Glomerular visceral epithelial cell (primary cell): ENCODE measurements around the gene ABCA5.

Experiments used
- DNase-seq: peaks from one replicate; pipeline ENCODE4 v3.0.0-alpha.2; 2016; ENCODE audit errors: extremely low spot score

ABCA5 gene

GRCh38 chr17:69254187-69254586, 72.7 kb downstream of the ABCA5 start:
- no peak for DNase-seq

DNA sequence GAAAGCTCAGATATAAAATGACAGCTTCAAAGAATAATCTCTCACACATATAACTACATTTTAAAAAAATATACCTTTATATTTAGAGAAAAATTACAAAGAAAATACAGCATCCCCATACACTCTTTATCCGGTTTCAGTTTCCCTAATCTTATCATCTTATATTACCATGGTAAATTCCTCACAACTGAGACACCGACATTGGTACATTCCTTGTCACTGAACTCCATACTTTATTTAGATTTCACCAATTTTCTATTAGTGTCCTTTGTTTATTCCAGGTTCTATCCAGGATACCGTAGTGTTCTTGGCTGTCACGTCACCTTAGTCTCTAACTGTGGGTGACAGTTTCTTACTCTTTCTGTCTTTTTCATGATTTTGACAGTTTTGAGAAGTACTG, 76.3 kb downstream of the ABCA5 start:
- DNase-seq, result no peak

DNA sequence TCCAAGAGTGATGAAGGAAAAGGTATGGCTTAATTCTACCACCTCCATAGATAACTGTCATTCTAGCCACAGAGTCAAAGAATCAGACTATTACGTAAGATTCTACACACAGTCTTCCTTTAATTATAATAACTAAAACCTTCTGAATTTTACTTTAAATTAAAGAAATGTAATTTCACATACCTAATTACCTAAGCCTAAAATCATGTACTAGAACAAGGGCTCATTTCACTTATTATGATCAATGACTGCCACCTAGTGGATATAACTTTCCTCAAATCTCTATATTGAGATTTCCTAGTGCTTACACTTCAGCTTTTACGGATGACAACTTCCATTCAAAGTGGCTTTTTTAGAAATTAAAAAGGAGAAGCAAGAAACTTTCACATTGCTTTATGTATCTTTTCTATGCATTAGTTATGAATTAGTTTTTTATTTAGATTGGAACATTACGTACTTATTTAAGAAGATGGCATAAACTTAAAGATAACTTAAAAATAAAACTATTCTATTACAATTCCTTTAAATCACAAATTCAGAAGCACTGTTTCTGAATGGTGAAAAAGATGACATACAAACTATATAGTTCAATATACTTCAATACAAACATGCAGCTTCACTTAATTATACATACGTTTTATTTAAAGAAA, 80.1 kb downstream of the ABCA5 start:
- peak; percentile 25 for DNase-seq

DNA sequence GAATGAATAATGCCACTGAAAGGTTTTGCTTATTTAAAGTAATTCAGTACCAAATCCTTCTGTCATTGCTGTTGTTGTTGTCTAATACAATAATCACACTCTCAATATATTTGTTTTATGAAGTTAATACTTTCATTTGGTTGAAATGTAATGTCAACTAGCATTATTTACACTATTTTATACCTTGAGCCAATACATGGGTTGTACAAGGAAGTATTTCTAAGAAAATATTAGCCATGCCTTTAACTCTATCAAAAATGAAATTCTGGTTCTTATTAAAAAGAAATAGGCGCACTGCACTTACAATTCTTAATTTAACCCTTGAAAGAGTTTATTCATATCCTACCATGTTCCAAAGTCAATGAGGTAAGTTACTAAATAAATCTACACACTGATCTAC, 80.7 kb downstream of the ABCA5 start:
- no peak for DNase-seq

GRCh38 chr17:69245617-69246016, 81.3 kb downstream of the ABCA5 start:
- no peak for DNase-seq

- DNase-seq, result no peak
Observed at GRCh38 chr17:69239611-69240600, 87.0 kb downstream of the ABCA5 start.

DNA sequence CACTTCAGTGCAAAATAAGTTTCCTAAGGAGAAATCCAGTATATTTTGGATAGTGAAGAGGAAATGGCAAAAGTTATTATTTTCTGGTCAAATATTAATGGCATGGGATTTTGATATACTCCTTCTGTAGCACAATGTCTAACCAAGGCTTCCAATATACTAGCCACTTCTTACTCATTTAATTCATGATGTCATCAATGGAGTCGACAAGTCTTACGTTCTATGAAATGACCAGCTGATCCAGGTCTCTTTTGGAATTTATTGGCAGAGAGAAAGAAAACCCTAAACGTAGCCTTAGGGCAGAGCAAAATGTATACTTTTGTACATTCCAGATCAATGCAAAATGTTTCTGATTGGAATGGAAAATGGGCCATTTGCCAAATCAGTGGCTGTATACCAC, 90.0 kb downstream of the ABCA5 start:
- no peak for DNase-seq

- no peak for DNase-seq
Observed at GRCh38 chr17:69236464-69236863, 90.5 kb downstream of the ABCA5 start.

DNA sequence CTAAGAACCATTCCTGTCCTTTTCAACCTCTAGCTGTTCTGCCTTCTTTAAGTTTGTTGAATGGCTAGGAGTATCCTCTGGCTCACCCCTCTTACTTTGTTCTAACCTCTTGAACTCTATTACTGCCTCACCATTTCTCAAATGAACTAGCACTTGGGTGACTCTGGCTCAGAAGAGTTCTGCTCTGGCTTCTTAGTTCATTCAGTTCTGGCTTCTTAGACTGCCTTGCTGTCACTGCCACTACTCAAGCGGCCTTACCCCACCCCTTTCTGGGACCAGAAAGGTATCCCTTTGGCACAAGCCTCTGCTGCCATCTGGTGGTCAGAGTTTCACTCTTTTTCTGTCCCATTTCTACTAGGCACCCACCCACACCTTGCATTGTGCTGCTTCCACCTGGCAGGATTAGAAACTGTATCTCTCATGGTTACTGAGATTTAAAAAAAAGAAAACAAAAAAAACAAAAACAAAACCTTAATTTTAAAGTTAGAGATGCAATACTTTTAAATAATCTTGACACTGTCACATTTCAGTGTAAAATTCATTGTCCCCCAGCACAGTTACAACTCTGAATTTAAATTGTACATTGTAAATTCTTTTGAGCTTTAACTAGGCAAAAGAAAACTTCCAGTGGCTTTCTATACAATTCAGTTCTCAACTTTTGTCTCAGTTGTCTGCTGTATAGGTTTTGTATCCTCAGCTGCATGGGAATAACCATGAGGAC, 91.4 kb downstream of the ABCA5 start:
- DNase-seq, result peak; percentile 72

DNA sequence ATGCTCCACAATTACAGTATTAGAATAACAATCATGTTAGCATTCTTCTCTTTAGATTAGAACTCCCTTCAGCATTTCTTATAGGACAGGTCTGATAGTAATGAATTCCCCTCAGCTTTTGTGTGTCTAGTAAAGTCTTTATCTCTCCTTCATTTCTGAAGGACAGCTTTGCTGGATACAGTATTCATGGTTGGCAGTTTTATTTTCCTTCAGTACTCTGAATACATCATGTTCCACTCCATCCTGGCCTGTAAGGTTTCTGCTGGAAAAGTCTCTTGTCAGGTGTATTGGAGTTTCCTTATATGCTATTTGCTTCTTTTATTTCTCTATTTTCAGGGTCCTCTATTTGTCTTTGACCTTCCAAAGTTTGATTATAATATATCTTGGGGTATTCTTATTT, 94.3 kb downstream of the ABCA5 start:
- DNase-seq, result no peak

- no peak for DNase-seq
Observed at GRCh38 chr17:69231521-69231920, 95.4 kb downstream of the ABCA5 start.

GRCh38 chr17:69230939-69231338, 96.0 kb downstream of the ABCA5 start:
- DNase-seq, result no peak

GRCh38 chr17:69228576-69228975, 98.4 kb downstream of the ABCA5 start, which contains the start of gene ABCA10:
Gene ABCA10 (minus strand): TSS chr17:69228824. CDS start chr17:69225358, 3,466 bp downstream.
- DNase-seq, result no peak

GRCh38 chr17:69228018-69228417, 98.9 kb downstream of the ABCA5 start:
- no peak for DNase-seq

- no peak for DNase-seq
Observed at GRCh38 chr17:69227541-69227940, 99.4 kb downstream of the ABCA5 start.

DNA sequence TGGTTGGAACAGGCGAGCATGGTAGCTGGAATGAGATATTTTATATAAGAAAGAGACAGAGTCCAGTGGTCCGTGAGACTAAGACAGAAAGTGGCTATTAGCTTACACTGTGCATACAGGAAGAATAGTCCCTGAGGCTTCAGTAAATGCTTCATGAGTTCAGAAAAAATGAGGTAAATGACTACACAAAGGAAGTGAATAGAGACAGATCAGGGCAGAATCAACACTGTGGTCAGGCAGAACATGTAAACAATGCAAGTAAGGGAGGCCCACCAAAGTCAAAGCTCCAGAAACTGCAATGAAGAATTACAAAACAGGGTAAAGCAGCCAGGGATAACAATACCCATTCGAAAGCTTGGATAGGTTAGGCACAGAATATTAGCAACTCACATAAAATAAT, 103.1 kb downstream of the ABCA5 start:
- no peak for DNase-seq

DNA sequence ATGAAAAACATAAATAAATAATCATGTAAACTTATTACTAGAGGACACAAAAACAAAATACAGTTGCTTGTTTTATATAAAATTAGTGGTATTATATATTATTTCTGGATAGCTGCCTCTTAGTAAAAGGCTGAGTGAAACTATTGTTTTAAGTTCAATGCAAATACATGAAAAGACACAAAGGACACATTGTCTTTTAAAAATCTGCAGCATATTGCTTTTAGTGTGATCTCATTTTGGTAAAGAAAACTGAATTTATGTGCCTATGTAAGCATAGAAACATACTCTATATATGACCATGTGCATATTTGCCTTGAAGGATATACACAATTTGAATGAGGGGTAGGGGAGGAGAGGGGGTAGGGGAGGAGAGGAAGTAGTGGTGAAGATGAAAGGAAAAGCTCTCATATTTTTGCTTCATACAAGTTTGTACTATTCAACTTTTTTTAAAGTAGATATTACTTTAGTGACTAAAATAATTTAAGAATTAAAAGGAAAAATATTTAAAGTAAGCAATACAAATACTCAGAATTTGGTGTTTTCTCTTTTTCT, 104.2 kb downstream of the ABCA5 start:
- DNase-seq, result no peak

DNA sequence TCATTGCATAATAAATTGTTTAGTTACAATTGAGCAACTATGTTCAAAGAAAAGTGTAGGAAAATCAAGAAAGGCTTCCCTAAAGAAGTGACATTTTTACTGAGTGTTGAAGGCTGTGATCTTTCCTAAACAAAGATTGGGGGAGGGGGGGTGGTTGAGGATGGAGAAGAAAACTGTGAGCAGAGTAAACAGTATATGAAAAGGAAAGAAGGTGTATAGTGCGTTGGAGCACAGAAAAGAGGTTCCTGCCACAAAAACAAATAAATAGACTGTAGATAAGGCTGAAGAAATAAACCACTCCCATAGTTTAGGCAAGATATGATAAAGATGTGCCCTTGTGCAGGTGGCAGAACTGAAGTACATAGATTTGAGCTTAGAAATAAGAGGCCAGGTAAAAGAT, 106.8 kb downstream of the ABCA5 start:
- DNase-seq, result no peak

DNA sequence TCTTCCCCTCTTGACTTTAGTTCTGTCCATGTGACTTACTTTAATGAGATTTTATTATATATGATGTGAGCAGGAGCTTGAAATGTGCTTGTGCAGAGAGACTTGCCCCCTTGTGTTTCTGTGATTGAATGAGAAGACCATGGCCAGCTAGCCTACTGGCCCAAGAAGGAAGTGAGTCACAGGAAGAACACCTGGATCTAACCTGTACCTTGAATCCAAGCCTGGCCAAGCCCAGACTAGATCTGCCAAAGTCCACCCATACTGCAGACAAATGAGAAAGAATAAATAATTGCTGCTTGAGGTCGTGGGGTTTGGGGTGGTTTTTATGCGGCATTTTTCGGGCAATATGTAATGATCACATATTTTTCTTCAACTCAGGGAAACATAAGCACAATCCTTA, 107.9 kb downstream of the ABCA5 start:
- no peak for DNase-seq

GRCh38 chr17:69213059-69213813, 113.7 kb downstream of the ABCA5 start:
- DNase-seq, result no peak

- DNase-seq, result no peak
Observed at GRCh38 chr17:69208640-69209039, 118.3 kb downstream of the ABCA5 start.
